RWPE2 (cell line): ENCODE results near the gene FANCC.

Experiments used
- ATAC-seq: fragments of 200-7000 bp; cut with Tn5 transposase; 3 replicates; pipeline ENCODE4 v1.9.1; 2021; ENCODE audit warnings: low read depth
- DNase-seq: peaks from one replicate; pipeline ENCODE4 v3.0.0-alpha.2; 2020; ENCODE audit warnings: low spot score
- H3K27ac ChIP-seq: fragments of 450-650 bp; 2 replicates; pipeline ENCODE4 v1.5.1; 2017; ENCODE audit warnings: mild to moderate bottlenecking; ENCODE audit not compliant: poor library complexity, severe bottlenecking
- H3K27me3 ChIP-seq: fragments of 250-450 bp; sonication (Bioruptor Pico); 2 replicates; pipeline ENCODE4 v1.5.1; 2021; ENCODE audit warnings: mild to moderate bottlenecking, moderate library complexity; ENCODE audit not compliant: insufficient read depth, poor library complexity, severe bottlenecking
- H3K36me3 ChIP-seq: fragments of 250-450 bp; sonication (Bioruptor Pico); 2 replicates; pipeline ENCODE4 v1.5.1; 2020; ENCODE audit warnings: low read depth, mild to moderate bottlenecking, moderate library complexity
- H3K4me1 ChIP-seq: fragments of 250-450 bp; sonication (Bioruptor Pico); 2 replicates; pipeline ENCODE4 v1.5.1; 2021; ENCODE audit warnings: mild to moderate bottlenecking, moderate library complexity; ENCODE audit not compliant: insufficient read depth, poor library complexity, severe bottlenecking
- H3K4me3 ChIP-seq: fragments of 250-450 bp; sonication (Bioruptor Pico); 2 replicates; pipeline ENCODE4 v1.5.1; 2021; ENCODE audit warnings: mild to moderate bottlenecking, moderate library complexity; ENCODE audit not compliant: severe bottlenecking
- H3K9me3 ChIP-seq: fragments of 250-450 bp; sonication (Bioruptor Pico); 2 replicates; pipeline ENCODE4 v1.5.1; 2021; ENCODE audit warnings: mild to moderate bottlenecking, moderate library complexity; ENCODE audit not compliant: severe bottlenecking
- TF ChIP-seq, protein P1 (sequence below): fragments of 450-650 bp; IDR thresholded peaks from one replicate; pipeline ENCODE4 v1.5.1; 2017; ENCODE audit warnings: mild to moderate bottlenecking, moderate library complexity; ENCODE audit not compliant: poor library complexity, severe bottlenecking

FANCC gene

GRCh38 chr9:95342571-95342970, 25.1 kb upstream of the FANCC start:
- TF ChIP-seq, protein P1, sequence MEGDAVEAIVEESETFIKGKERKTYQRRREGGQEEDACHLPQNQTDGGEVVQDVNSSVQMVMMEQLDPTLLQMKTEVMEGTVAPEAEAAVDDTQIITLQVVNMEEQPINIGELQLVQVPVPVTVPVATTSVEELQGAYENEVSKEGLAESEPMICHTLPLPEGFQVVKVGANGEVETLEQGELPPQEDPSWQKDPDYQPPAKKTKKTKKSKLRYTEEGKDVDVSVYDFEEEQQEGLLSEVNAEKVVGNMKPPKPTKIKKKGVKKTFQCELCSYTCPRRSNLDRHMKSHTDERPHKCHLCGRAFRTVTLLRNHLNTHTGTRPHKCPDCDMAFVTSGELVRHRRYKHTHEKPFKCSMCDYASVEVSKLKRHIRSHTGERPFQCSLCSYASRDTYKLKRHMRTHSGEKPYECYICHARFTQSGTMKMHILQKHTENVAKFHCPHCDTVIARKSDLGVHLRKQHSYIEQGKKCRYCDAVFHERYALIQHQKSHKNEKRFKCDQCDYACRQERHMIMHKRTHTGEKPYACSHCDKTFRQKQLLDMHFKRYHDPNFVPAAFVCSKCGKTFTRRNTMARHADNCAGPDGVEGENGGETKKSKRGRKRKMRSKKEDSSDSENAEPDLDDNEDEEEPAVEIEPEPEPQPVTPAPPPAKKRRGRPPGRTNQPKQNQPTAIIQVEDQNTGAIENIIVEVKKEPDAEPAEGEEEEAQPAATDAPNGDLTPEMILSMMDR: no peak
- DNase-seq: no peak
- Histone ChIP-seq H3K36me3 (no peaks in the 10 kb centered on the region), H3K27me3 (no peaks in the 10 kb centered on the region), H3K27ac (no peak overlapping the region), H3K9me3 (no peaks in the 10 kb centered on the region), H3K4me3 (no peak overlapping the region), H3K4me1 (no peaks in the 10 kb centered on the region)
- ATAC-seq: no peak

DNA sequence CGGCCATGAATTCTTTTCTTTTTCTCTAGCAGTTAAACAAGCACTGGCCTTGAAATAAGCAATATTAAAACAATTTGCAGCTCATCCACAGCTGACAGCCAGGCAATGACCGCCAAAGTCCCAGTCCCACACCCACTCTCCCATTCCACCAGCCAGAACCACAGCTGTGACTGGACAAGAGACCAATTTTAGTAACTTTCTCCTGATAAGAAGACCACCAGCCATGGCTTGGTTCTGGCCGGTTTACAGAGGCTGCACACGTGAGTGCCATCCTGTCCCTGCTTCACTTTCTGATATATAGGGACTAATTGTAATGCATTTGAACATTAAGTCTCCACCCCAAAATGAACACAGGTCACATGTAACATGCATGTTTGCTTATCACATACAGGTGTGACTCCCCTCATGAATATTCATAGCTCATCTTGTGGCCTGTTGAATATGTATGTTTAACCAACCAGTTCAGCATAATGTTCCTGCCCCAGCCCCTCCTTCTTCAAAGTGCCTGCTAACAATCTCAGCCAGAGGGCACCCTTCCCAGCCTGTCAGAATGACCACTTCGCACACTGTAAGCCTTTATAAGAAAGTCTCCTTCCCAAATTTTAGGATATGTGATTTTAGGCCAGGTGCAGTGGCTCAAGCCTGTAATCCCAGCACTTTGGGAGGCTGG, 23.9 kb upstream of the FANCC start:
- TF ChIP-seq, protein P1: peak; percentile 38
- H3K4me1 ChIP-seq: no peaks in the 10 kb centered on the region
- no peak overlapping the region for H3K4me3 ChIP-seq
- ATAC-seq: peak; percentile 44; the same call in 2 of the 3 replicates
- H3K9me3 ChIP-seq: no peaks in the 10 kb centered on the region
- H3K36me3 ChIP-seq: no peaks in the 10 kb centered on the region
- no peak overlapping the region for H3K27ac ChIP-seq
- no peak for DNase-seq
- H3K27me3 ChIP-seq: no peaks in the 10 kb centered on the region

DNA sequence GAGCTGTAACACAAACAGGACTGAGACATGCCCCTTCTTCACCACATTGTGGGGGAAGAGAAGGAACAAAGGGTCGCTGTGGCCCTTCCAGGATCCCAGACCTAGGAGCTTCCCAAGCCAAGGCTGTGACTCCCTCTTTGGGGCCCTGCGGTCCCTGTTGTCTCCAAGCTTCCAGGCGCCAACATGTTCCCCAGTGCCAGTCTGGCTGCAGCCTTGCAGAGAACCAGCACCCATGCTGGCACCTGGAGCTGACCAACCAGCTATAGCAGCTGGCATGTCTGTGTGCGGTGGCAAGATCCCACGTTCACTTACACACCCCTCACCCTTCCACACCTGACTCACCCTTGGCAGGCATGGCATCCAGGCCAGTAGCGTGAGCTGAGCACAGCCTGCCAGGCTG, 20.7 kb upstream of the FANCC start:
- no peaks in the 10 kb centered on the region for H3K9me3 ChIP-seq
- ATAC-seq (no peak), DNase-seq (no peak)
- H3K4me3 ChIP-seq: no peak overlapping the region
- H3K27ac ChIP-seq: no peak overlapping the region
- H3K4me1 ChIP-seq: no peaks in the 10 kb centered on the region
- TF ChIP-seq, protein P1: no peak
- H3K27me3 ChIP-seq: no peaks in the 10 kb centered on the region
- H3K36me3 ChIP-seq: no peaks in the 10 kb centered on the region

- TF ChIP-seq, protein P1: peak; percentile 31
- no peak for DNase-seq
- H3K4me3 ChIP-seq: no peak overlapping the region
- H3K4me1 ChIP-seq: no peaks in the 10 kb centered on the region
- no peak for ATAC-seq
- no peaks in the 10 kb centered on the region for H3K36me3 ChIP-seq
- no peak overlapping the region for H3K27ac ChIP-seq
- peaks cover 2% of the 10 kb centered on the region for H3K9me3 ChIP-seq
- H3K27me3 ChIP-seq: no peaks in the 10 kb centered on the region
These were observed 18.8 kb upstream of the FANCC start for GRCh38 chr9:95336281-95336680.

DNA sequence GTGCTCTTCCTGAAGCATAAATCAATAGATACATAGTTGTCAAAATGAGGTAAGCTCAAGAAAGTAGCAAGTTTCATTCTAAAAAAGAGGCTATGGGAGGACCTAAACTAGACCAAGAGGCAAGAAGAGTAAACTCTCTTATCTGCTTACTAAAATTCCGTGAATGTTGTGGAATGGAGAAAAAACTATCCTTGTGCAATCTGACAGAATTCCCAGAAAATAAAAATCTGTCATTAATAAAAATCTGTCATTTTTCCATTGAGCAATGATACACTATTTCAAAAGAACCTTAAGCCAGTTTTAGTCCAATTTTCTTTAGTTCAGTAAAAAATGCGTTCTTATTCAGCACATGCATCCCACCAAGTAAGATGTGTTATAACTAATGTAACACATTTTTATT, 15.9 kb upstream of the FANCC start:
- ATAC-seq (no peak), DNase-seq (no peak)
- no peak overlapping the region for H3K27ac ChIP-seq
- H3K4me3 ChIP-seq: no peak overlapping the region
- H3K36me3 ChIP-seq: no peaks in the 10 kb centered on the region
- H3K4me1 ChIP-seq: no peaks in the 10 kb centered on the region
- H3K9me3 ChIP-seq: peaks cover 4% of the 10 kb centered on the region
- no peaks in the 10 kb centered on the region for H3K27me3 ChIP-seq
- TF ChIP-seq, protein P1: no peak
